ENCODE measurements around the gene EFNA5. TPM values are rescaled to one million over a fixed set of nuclear protein-coding genes. Genes with fewer than 3 reads are reported as not detected.

EFNA5 gene
- total and polyA plus RNA-seq, 8 donors, result 0.29 to 187 (median 3.1) TPM

DNA sequence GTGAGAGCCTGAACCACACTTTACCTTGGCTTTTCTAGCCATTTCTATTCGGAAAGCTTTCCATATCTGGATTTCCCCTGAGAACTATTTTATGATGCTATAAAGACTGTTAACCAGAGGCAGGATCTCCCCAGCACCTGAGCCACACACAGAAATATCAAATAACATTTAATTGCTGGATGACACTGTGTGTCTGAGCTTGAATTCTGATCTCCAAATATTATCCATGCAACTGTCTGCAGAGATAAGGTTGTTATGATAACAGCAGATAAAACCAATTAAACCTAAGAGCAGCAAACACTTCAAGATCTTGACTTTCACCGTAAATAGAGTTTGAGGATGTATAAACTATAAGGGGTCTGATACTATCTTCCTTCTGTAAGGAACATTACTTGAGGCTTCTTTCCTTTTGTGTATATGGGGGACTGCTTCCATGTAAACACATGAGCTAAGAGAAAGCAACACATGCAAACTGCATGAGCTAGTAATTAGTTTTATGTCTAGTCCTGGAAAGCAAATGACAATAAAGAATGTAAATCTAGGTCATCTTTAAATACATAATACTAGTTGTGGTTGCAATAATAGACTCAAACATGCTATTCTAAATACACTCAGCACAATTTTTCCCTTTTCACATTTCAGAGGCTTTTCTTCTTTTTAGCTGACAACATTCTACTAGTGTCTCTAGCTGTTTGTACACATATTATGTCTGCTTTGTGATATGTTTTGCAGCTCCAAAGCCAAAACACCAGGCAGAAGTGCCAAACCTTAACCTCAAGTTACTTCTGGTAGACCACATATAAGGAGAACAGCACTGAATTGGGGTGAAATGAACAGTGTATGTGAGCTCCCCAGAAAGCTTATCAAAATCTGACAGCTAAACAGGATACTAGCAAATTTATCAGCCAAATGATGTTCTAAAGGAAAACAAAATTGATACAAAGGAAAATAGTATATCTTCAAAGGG, 136.5 kb downstream of the EFNA5 start:
- WGBS, 5 donors, result 78 to 89% (median 80%) methylated on average over 2 of the region's 2 CpGs
- Histone ChIP-seq H3K27me3 (no peaks in the 10 kb centered on the region), H3K4me3 (no peak overlapping the region), H3K9me3 (no peaks in the 10 kb centered on the region), H3K4me1 (peaks cover 0 to 21% (median 5%) of the 10 kb centered on the region in 4 donors), H3K36me3 (no peaks in the 10 kb centered on the region), H3K27ac (no peak overlapping the region)
- DNase-seq, result no peak
- intact Hi-C loops (cut with DNase I; ENCODE audit: low total_unique reads), result no loop called here
- no peak for TF ChIP-seq POLR2A (IDR thresholded peaks at IDR 0.05)
- no peak for TF ChIP-seq POLR2AphosphoS5 (IDR thresholded peaks at IDR 0.05)
- TF ChIP-seq, protein P1, sequence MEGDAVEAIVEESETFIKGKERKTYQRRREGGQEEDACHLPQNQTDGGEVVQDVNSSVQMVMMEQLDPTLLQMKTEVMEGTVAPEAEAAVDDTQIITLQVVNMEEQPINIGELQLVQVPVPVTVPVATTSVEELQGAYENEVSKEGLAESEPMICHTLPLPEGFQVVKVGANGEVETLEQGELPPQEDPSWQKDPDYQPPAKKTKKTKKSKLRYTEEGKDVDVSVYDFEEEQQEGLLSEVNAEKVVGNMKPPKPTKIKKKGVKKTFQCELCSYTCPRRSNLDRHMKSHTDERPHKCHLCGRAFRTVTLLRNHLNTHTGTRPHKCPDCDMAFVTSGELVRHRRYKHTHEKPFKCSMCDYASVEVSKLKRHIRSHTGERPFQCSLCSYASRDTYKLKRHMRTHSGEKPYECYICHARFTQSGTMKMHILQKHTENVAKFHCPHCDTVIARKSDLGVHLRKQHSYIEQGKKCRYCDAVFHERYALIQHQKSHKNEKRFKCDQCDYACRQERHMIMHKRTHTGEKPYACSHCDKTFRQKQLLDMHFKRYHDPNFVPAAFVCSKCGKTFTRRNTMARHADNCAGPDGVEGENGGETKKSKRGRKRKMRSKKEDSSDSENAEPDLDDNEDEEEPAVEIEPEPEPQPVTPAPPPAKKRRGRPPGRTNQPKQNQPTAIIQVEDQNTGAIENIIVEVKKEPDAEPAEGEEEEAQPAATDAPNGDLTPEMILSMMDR (IDR thresholded peaks at IDR 0.05), result no peak
- no peak for TF ChIP-seq EP300 (IDR thresholded peaks at IDR 0.05)

DNA sequence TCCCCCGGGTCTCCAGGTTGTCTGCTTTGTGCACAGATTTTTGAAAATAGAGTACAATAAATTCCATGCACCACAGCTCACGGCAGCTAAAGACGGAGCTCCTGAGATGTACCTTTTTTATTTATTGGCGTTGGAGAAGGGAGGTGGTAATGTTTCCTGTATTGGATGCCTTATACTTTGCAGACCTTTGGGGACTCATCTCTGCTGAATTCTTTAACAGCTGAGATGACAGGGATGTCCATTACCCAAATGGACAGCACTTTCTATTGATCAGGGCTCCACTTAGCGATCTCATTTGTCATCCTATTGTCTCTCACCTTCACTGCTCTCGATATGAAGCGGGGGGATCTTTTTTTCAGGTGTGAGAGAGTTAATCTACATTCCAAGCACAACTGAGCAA, 137.8 kb downstream of the EFNA5 start:
- intact Hi-C loops (cut with DNase I; ENCODE audit: low total_unique reads), result no loop called here
- 92 to 95% (median 95%) methylated on average over 7 of the region's 7 CpGs for WGBS, 5 donors
- H3K4me1 ChIP-seq, result peaks cover 0 to 8% (median 2%) of the 10 kb centered on the region in 4 donors
- H3K4me3 ChIP-seq, result no peak overlapping the region
- H3K36me3 ChIP-seq, result no peaks in the 10 kb centered on the region
- TF ChIP-seq POLR2AphosphoS5 (IDR thresholded peaks at IDR 0.05) (no peak), EP300 (IDR thresholded peaks at IDR 0.05) (no peak), POLR2A (IDR thresholded peaks at IDR 0.05) (no peak)
- TF ChIP-seq, protein P1 (IDR thresholded peaks at IDR 0.05), result no peak
- H3K9me3 ChIP-seq, result no peaks in the 10 kb centered on the region
- no peaks in the 10 kb centered on the region for H3K27me3 ChIP-seq
- no peak overlapping the region for H3K27ac ChIP-seq
- no peak for DNase-seq

DNA sequence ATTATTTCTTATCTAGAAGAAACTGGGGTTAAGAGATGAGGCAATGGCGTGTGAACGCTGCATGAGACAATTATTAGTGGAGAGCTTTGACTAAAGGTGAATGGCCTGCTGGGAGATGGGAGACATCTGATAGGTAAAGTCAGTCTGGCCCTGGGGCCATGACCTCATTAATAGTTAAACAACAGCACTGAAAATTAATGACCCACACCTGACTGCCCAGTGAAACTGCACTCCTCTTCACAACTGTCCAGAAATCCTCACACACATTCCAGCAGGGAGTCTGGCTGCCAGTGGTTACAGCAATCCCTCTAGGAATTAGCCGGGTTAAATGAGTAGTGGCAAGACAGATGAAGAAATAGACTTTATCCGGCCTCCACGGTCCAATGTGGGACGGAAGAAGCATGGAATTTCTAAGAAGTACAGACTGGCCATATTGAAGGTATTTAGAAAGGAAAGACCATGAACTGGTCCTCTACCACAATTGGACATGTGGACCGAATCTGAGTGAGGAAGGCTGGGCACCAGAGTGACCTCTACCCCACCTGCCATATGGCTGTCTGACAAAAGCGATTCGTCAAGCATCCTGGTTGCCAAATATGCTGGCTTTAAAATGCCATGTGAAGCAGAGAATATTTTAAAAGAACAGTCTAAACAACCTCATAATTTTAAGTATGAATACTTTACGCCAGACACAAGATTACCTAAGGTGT, 138.4 kb downstream of the EFNA5 start:
- DNase-seq, result no peak
- 90 to 97% (median 95%) methylated on average over 10 of the region's 10 CpGs for WGBS, 5 donors
- TF ChIP-seq, protein P1 (IDR thresholded peaks at IDR 0.05), result no peak
- TF ChIP-seq POLR2A (IDR thresholded peaks at IDR 0.05) (no peak), POLR2AphosphoS5 (IDR thresholded peaks at IDR 0.05) (no peak), EP300 (IDR thresholded peaks at IDR 0.05) (no peak)

DNA sequence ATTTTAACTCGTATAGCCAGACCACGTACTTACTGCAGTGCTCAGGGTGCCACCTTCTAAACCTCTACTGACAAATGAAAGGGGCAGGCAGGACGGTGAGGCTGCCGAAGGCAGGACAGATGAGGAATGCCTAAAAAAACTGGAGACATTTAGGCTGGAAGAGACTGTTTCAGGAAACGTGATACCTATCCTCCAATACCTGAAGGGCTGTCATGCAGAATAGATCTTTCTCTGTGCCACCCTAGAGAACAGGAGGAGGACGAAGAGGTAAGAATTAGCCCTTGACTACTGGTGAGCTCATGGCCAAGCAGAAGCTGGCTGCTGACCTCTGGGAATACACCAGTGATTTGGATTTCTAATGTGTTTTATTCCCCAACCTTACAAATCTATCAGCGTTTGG, 139.4 kb downstream of the EFNA5 start:
- Histone ChIP-seq H3K9me3 (no peaks in the 10 kb centered on the region), H3K4me3 (no peak overlapping the region), H3K36me3 (no peaks in the 10 kb centered on the region), H3K4me1 (peaks cover 0 to 5% (median 0%) of the 10 kb centered on the region in 4 donors), H3K27me3 (no peaks in the 10 kb centered on the region), H3K27ac (no peak overlapping the region)
- DNase-seq, result no peak
- WGBS, 5 donors, result 90 to 93% (median 90%) methylated on average over 7 of the region's 7 CpGs
- TF ChIP-seq POLR2A (IDR thresholded peaks at IDR 0.05) (no peak), EP300 (IDR thresholded peaks at IDR 0.05) (no peak)
- intact Hi-C loops (cut with DNase I; ENCODE audit: low total_unique reads), result no loop called here

More for the DNA sequence above, 138.4 kb downstream of the EFNA5 start:
- Histone ChIP-seq H3K4me1 (peaks cover 0 to 3% (median under 1%) of the 10 kb centered on the region in 4 donors), H3K36me3 (no peaks in the 10 kb centered on the region), H3K4me3 (no peak overlapping the region), H3K27me3 (no peaks in the 10 kb centered on the region), H3K9me3 (no peaks in the 10 kb centered on the region), H3K27ac (no peak overlapping the region)
- intact Hi-C loops (cut with DNase I; ENCODE audit: low total_unique reads), result no loop called here
